DND-41 (cell line): ENCODE results near the gene CDKN1C.

Experiments used
- ATAC-seq: fragments of 200-7000 bp; cut with Tn5 transposase; 3 replicates; pipeline ENCODE4 v1.9.1; 2021; ENCODE audit warnings: low read depth; ENCODE audit not compliant: insufficient read depth
- DNase-seq: peaks from one replicate; pipeline ENCODE4 v3.0.0-alpha.2; 2020
- H2AFZ ChIP-seq: 2 replicates; pipeline ENCODE4 v1.6.0; 2012; ENCODE audit warnings: low read depth, low read length
- H3K27ac ChIP-seq: 2 replicates; pipeline ENCODE4 v1.5.1; 2012; ENCODE audit warnings: low read length, inconsistent platforms
- H3K27me3 ChIP-seq: fragments of 200-600 bp; sonication (generic); 2 replicates; pipeline ENCODE4 v1.6.0; 2012; ENCODE audit warnings: low read length, mild to moderate bottlenecking, inconsistent platforms; ENCODE audit not compliant: insufficient read depth, poor library complexity
- H3K36me3 ChIP-seq: 2 replicates; pipeline ENCODE4 v1.5.1; 2012; ENCODE audit warnings: low read length, inconsistent platforms; ENCODE audit not compliant: insufficient read depth
- H3K4me1 ChIP-seq: 2 replicates; pipeline ENCODE4 v1.5.1; 2012; ENCODE audit warnings: mild to moderate bottlenecking, low read length; ENCODE audit not compliant: insufficient read depth
- H3K4me2 ChIP-seq: 2 replicates; pipeline ENCODE4 v1.6.0; 2012; ENCODE audit warnings: mild to moderate bottlenecking, moderate library complexity, low read length, inconsistent platforms; ENCODE audit not compliant: insufficient read depth
- H3K4me3 ChIP-seq, 2 experiments: fragments of 200-600 bp in 1 of 2; shearing (Covaris generic) in 1 of 2; 2 replicates each; pipeline ENCODE4 v1.5.1; 2012 to 2016; ENCODE audit warnings: inconsistent platforms in 2 of 2, low read length in 2 of 2, mild to moderate bottlenecking in 2 of 2, low read depth in 1 of 2, moderate library complexity in 1 of 2
- H3K79me2 ChIP-seq: 2 replicates; pipeline ENCODE4 v1.6.0; 2012; ENCODE audit warnings: low read length, inconsistent platforms; ENCODE audit not compliant: insufficient read depth
- H3K9ac ChIP-seq: 2 replicates; pipeline ENCODE4 v1.6.0; 2012; ENCODE audit warnings: low read depth, mild to moderate bottlenecking, inconsistent platforms, low read length, moderate library complexity
- H3K9me3 ChIP-seq: 2 replicates; pipeline ENCODE4 v1.5.1; 2012; ENCODE audit warnings: low read length, moderate library complexity, mild to moderate bottlenecking, inconsistent platforms; ENCODE audit not compliant: insufficient read depth, severe bottlenecking
- H4K20me1 ChIP-seq: 2 replicates; pipeline ENCODE4 v1.6.0; 2012; ENCODE audit warnings: low read length; ENCODE audit not compliant: insufficient read depth
- CTCF ChIP-seq: IDR thresholded peaks from 2 replicates; pipeline ENCODE4 v1.5.1; 2012; ENCODE audit warnings: borderline replicate concordance, low read length, moderate library complexity, mild to moderate bottlenecking; ENCODE audit not compliant: poor library complexity, severe bottlenecking; ENCODE audit errors: extremely low read depth
- EZH2 ChIP-seq: IDR thresholded peaks from 3 replicates; pipeline ENCODE4 v1.6.1; 2012; ENCODE audit warnings: borderline replicate concordance, low read depth, mild to moderate bottlenecking, moderate library complexity, low read length, inconsistent platforms; ENCODE audit not compliant: severe bottlenecking

The CDKN1C gene

GRCh38 chr11:2881981-2882375, 3.6 kb downstream of the CDKN1C start:
- H3K4me1 ChIP-seq, result no peaks in the 10 kb centered on the region
- no peak for DNase-seq
- no peaks in the 10 kb centered on the region for H3K9me3 ChIP-seq
- ATAC-seq, result no peak
- no peaks in the 10 kb centered on the region for H4K20me1 ChIP-seq
- H3K79me2 ChIP-seq, result no peaks in the 10 kb centered on the region
- H3K4me3 ChIP-seq, result no peak overlapping the region
- no peak overlapping the region for H3K27ac ChIP-seq
- no peaks in the 10 kb centered on the region for H3K36me3 ChIP-seq
- no peak overlapping the region for H3K9ac ChIP-seq
- H3K4me2 ChIP-seq, result no peak overlapping the region
- H3K27me3 ChIP-seq, result no peaks in the 10 kb centered on the region
- TF ChIP-seq EZH2, result no peak
- no peak for TF ChIP-seq CTCF
- H2AFZ ChIP-seq, result no peak overlapping the region

DNA sequence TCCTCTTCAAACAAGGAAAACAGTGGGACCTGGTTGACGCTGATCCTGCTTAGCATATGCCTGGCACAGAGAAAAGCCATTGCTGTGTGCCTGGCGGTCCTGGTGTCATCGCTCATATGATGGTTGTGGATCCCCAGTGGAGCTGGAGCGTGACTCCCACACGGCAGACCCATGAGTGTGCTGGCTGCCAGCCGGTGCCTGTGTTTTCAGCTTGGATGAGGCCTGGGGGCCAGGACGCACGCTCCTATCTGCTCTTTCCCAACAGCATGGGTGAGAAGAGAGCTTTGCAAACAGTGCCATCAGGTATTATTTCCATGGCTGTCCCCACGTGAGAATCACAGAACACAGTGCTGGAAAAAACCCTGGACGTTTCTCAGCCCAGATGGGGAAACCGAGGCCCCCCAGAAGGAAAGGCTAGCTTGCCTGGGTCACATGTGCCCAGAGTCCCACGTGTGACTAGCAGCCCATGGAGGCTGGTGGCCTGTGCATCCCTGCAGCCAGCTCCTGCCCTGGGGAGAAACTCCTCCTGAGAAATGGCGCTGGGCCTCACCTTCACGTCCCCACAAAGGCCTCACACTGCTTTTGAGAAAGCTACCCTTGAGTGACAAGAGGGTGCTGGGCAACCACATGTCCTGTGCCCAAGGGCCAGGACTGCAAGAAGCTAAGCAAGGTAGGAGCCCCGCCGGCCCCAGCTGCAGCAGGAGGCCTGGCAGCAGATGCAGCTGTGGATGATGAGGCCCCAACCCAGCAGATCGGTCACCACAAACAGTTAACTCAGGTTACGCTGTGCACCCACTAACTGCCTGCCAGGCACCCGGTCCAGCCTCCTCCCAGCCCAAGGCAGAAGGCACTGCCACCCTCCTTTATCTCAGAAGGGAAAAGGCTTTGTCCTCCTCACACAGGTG, 4.2 kb downstream of the CDKN1C start:
- ATAC-seq, result no peak
- TF ChIP-seq CTCF (no peak), EZH2 (no peak)
- Histone ChIP-seq H2AFZ (no peak overlapping the region), H3K4me2 (no peak overlapping the region), H3K27ac (no peak overlapping the region), H3K36me3 (no peaks in the 10 kb centered on the region), H3K9me3 (no peaks in the 10 kb centered on the region), H3K79me2 (no peaks in the 10 kb centered on the region), H3K4me3 (no peak overlapping the region), H3K9ac (no peak overlapping the region), H3K27me3 (no peaks in the 10 kb centered on the region), H4K20me1 (no peaks in the 10 kb centered on the region), H3K4me1 (no peaks in the 10 kb centered on the region)
- DNase-seq, result no peak

DNA sequence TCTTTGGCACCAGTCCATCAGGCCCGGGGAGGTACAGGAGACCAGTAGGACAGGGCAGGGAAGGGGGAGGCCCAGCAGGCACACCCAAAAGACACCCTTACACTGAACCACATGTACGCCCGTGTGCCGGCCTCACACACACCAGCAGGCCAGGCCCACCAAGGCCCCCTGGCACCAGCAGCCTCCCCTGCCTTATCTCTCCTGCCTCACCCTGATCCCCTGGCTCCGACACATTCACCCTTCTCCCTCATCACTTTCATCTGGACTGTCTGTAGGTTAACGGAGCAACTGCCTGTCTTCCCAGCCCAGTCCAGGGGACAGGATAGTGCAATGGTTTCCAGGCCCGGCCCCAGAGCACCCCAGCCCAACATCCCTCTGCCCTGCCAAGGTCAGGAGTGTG, 4.9 kb downstream of the CDKN1C start:
- Histone ChIP-seq H3K27ac (no peak overlapping the region), H3K27me3 (no peaks in the 10 kb centered on the region), H3K9ac (no peak overlapping the region), H3K4me2 (no peak overlapping the region), H2AFZ (no peak overlapping the region), H3K36me3 (no peaks in the 10 kb centered on the region), H3K79me2 (no peaks in the 10 kb centered on the region), H4K20me1 (no peaks in the 10 kb centered on the region), H3K4me1 (no peaks in the 10 kb centered on the region), H3K4me3 (no peak overlapping the region), H3K9me3 (no peaks in the 10 kb centered on the region)
- no peak for ATAC-seq
- DNase-seq, result no peak
- TF ChIP-seq EZH2 (no peak), CTCF (no peak)
